GM10847 (cell line): ENCODE measurements around the gene AVPR2.

ENCODE experiments used
- POLR2A ChIP-seq: IDR thresholded peaks from 2 replicates; pipeline ENCODE4 v1.6.1; 2011; ENCODE audit not compliant: insufficient read length; ENCODE audit errors: extremely low read depth

AVPR2 gene

GRCh38 chrX:153897899-153898298, 6.6 kb upstream of the AVPR2 start:
- no peak for TF ChIP-seq POLR2A

DNA sequence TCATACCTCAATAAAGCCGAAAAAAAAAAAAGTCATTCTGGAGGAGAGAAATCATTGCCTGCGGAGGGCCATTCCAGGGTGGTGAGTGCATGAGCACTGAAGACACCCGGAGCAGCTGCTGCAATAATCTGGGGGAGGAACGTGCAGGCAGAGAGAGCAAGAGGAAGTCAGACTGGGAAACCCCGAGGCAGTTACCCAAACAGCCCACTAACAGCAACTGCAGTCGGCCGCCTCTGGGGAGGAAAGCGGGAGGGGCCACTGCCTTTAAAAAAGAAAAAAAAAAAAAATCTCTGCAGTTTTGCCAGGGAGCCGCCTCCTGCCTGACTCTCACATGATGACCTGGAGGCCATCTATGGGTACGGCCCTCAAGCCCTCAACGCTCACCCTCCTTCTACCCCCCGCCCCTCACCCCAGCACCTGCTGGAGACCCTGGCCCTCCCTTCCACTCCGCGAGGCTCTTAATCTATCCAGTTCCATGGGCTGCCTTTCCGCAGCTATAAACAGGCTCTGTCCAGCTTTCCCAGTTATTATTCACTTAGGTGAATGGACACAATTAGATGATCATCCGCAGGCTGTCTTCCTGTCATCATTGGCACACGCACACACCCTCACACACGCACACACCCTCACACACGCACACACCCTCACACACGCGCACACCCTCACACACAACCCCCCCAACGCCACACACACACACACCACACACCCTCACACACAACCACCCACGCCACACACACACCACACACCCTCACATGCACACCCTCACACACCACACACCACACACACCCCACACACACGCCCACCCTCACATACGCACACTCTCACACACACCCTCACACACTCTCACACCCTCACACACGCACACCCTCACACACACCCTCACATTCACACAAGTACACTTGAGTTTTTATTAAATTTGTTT, 3.4 kb upstream of the AVPR2 start:
- no peak for TF ChIP-seq POLR2A

DNA sequence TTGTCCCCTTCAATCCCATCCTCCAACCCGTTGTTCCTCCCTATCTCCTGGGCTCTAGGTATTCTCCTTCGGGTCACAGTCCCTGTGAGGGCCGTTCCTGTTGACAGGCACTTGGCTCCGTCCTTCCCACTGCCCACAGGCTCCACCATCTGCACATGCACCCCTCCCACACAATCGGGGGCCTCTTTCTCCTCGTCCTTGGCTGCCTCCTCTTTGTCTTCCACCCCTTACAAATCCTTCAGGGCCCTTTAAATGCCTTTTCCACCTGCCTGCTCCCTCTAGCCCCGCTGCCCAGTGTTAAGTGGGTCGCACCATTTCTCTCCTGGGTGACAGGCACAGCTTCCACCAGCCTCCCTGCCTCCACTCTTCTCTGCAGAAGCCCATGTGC, 2.7 kb upstream of the AVPR2 start:
- TF ChIP-seq POLR2A = no peak

DNA sequence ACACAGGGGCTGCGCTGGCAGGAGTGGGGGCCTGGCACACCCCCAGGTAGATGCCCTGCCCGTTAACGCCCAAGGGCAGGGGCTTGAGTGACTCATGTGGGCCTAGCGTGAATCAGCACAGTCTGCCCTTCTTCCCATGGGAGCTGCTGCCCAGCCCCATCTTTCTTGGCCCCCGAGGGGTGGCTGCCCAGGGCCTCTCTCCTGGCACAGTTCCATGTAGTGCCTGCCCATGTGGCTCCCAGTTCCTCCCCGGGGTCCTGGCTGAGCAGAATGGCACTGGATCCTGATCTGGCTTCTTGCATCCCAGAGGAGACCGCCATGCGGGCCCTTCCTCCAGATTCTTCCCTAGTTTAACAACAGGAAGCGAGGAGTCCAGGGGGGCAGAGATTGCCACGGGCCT, 2.1 kb upstream of the AVPR2 start:
- no peak for TF ChIP-seq POLR2A

DNA sequence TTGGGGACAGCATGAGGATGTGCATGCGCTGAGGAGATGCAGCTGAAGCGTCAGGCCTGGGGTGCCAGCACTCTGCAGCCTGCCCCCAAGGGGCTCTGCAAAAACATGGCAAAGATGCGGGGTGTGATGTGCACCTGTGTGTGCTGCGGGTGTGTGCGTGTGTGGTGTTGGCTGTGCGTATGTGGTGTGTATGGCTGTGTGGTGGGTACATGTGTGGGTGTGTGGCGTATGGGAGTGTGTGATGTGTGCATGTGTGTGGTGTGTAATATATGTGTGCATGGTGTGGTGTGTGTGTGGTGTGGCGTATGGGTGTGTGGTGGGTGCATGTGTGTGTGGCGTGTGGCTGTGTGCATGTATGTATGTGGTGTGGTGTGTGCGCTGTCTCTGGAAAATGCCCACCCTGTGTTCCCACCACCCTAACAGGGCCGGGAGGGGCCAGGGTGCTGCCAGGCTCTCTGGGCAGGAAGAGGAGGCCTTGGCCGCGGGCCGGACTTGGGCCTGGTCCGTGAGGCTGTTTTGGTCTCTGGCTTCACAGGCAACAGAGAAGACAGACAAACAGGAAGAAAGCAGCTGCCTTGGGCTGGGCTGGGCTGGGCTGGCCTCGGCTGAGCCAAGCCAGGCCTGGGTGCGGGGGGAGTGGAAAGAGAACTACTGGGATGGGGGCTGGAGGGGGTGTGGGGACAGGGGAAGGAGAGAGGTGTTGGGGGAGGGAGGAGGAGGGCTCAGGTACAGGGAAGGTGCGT, 1.1 kb upstream of the AVPR2 start:
- no peak for TF ChIP-seq POLR2A

DNA sequence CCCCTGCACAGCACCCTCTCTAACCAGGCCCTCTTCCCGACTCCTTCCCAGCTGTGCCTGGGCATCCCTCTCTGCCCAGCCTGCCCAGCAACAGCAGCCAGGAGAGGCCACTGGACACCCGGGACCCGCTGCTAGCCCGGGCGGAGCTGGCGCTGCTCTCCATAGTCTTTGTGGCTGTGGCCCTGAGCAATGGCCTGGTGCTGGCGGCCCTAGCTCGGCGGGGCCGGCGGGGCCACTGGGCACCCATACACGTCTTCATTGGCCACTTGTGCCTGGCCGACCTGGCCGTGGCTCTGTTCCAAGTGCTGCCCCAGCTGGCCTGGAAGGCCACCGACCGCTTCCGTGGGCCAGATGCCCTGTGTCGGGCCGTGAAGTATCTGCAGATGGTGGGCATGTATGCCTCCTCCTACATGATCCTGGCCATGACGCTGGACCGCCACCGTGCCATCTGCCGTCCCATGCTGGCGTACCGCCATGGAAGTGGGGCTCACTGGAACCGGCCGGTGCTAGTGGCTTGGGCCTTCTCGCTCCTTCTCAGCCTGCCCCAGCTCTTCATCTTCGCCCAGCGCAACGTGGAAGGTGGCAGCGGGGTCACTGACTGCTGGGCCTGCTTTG, 1.1 kb downstream of the AVPR2 start:
- TF ChIP-seq POLR2A = no peak

- no peak for TF ChIP-seq POLR2A
Observed at GRCh38 chrX:153906126-153906917, 1.8 kb downstream of the AVPR2 start.

DNA sequence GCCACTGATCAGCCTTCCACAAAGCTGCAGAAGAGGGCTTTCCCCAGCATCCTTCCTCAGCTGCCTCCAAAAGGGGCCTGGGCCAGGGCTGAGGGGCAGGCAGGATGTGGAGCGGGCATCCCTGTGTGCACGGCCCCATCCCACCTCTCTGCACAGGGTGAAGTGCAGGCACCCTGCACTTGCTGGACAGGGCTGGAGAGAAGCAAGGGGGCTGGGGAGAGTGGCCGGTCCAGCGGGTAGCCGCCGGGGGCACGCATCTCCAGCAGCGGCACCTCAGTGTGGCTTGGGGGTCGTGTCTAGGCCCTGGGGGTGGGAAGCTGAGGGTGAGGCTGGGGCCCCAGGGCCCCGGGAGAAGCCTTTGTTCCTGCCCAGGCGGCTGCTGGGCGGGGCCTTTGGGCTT, 3.0 kb downstream of the AVPR2 start:
- no peak for TF ChIP-seq POLR2A

- no peak for TF ChIP-seq POLR2A
Observed at GRCh38 chrX:153908219-153908860, 3.9 kb downstream of the AVPR2 start.

DNA sequence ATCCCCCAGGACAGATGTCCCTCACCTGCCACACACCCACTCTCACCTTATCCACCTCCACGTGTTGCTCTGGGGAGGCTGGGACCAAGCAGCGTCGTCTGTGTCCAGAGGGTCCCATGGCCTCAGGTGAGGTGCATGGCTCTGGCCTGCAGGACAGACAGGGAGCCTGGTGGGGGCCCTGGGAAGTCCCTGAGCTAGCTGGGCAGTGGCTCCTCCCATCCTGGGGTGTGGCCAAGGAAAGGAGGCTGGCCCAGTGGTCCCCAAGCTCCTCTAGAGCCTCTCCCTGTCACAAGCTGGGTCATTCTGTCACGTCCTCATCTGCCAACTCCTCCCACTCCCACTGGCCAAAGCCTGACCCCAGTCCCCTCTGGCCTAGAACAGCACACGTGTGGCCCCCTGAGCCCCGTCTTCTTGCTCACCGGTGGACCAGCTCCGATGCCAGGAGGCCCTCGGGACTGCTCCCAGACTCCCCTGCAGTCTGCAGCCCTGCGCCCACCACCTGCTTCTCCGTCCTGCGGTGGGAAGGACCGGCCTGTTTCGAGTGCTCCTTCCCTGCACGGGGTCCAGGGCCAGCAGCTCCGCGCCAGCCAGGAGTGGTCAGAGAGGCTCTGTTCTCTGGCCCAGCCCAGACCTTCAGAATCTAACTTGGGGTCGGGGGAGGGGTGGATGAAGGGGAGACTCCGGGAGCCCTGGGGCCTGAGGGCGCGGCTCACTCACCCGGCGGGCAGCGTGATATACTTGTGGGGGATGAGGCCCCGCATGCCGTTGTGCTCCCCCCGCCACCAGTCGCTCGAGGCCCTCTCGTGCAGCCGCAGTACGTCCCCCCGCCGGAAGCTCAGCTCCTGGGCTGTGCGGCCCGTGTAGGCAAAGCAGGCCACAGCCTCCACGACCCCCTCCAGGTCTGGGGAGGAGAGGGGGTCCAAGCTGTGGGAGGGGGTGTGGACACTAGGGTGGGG, 4.8 kb downstream of the AVPR2 start:
- no peak for TF ChIP-seq POLR2A

DNA sequence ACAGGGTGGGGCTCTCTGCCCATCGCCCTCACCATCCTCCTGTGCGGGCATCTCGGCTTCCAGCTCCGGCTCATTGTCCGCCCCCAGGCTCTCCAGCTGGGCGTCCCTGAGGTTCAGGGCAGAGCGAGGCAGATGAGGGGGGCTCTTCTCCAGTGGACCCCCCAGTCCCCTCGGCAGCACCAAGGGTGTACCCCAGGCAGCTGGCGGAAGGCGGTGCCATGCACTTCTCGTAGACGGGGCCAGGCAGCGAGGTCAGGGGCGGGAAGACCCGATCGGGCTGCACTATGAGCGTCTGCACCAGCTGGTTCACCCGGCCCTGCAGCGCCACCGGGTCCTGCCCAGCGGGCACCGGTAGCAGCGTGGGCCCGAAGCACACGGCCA, 5.5 kb downstream of the AVPR2 start:
- no peak for TF ChIP-seq POLR2A

DNA sequence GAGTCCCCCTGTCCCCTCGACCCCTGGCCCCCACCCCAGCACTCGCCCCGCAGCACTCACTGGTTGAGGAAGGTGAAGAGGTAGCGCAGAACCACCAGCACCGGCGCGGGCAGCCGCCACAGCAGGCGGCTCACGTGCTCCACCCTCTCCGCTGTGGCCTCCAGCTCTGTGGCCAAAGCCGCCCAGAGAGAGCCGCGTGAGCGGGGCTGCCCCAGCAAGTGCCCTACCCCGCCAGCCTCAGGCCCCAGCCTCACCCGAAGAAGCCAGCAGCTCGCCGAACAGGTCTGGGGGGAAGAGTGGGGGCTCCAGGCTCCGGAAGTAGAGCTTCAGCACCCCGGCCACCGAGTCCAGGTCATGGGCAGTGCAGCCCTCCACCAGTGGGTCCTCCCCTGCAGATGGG, 6.0 kb downstream of the AVPR2 start:
- TF ChIP-seq POLR2A = no peak

- no peak for TF ChIP-seq POLR2A
Observed at GRCh38 chrX:153911798-153912197, 7.3 kb downstream of the AVPR2 start.

DNA sequence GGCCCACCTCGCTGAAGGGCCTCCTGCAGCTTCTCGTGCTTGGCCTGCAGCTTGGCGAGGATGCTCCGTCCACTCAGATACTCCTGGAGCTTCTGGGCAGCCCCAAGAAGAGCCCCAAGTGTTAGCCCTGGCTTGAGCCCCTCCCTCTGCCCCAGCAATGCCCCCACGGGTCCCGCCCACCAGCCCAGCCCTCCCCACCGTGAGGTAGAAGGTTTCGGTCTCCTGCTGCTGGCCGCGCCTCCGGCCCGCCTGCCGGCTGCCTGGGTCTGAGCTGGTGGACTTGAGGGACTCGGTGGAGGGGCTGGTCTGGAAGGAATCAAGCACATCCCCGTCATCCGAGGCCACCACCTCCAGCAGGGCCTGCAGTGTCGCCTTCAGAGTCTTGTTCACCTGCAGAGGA, 8.7 kb downstream of the AVPR2 start:
- TF ChIP-seq POLR2A = no peak

DNA sequence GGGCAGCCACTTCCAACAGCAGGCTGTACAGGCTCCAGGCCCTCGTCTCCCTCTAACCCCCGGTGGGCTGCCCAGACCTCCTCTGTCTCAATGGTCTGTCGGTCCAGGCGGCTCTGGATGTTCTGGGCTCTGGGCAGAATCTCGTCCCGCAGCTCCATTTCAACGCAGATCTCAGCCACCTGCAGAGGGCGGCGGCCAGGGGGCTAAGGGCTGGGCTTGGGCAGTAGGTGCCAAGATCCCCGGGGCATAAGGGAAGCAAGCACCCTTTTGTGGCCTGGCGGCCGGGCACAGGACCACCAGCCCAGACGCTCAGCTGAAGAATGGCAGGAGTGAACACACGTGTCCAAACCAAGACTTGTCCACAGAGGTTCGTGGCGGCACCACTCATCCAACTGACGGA, 9.2 kb downstream of the AVPR2 start:
- no peak for TF ChIP-seq POLR2A
